ENCODE data around the gene TEX53.

GRCh38 chr9:114678795-114679194 is 21.2 kb upstream of the TEX53 start:
- TF ChIP-seq GATA2 (IDR thresholded peaks at IDR 0.05; ENCODE audit: low read depth, low read length) (no peak), GATA3 (IDR thresholded peaks at IDR 0.05; ENCODE audit: low read depth, low read length) (no peak)
